Stimulated activated CD4-positive, alpha-beta T cell treated with anti-CD3 and anti-CD28 coated beads, Interleukin-4, amount 100 ng/mL, for 4 hours (primary cell): ENCODE measurements around the gene CYP39A1.

ENCODE experiments used
- DNase-seq, 2 experiments: peaks; one replicate each; pipeline ENCODE4 v3.0.0-alpha.2; 2020

CYP39A1 gene

GRCh38 chr6:46652603-46653438 lies at the start of gene CYP39A1, which contains the start of gene SLC25A27:
Gene CYP39A1, minus strand, starts transcription at chr6:46652818. Its CDS starts 236 bp downstream, at chr6:46652582.
Gene SLC25A27, plus strand, starts transcription at chr6:46652975. Its CDS starts 218 bp downstream, at chr6:46653193.
- DNase-seq = peak; percentile 76 to 82

- no peak for DNase-seq
Measured at GRCh38 chr6:46699970-46700369, 47.4 kb upstream of the CYP39A1 start.

GRCh38 chr6:46690911-46691451 lies 38.4 kb upstream of the CYP39A1 start:
- DNase-seq = no peak

- no peak for DNase-seq
Measured at GRCh38 chr6:46690141-46690755, 37.6 kb upstream of the CYP39A1 start.

GRCh38 chr6:46689657-46690056 lies 37.0 kb upstream of the CYP39A1 start:
- no peak for DNase-seq

- DNase-seq = no peak
Measured at GRCh38 chr6:46688966-46689335, 36.3 kb upstream of the CYP39A1 start.

GRCh38 chr6:46688117-46688965 lies 35.7 kb upstream of the CYP39A1 start:
- no peak for DNase-seq

GRCh38 chr6:46687619-46688097 lies 35.0 kb upstream of the CYP39A1 start, which contains the start of gene TDRD6:
Gene TDRD6, plus strand, starts transcription at chr6:46687885. Its CDS starts 244 bp downstream, at chr6:46688129.
- DNase-seq = no peak

- DNase-seq = no peak
Measured at GRCh38 chr6:46684771-46685170, 32.2 kb upstream of the CYP39A1 start.

GRCh38 chr6:46677314-46677654 lies 24.7 kb upstream of the CYP39A1 start:
- no peak for DNase-seq

GRCh38 chr6:46676604-46677313 lies 24.1 kb upstream of the CYP39A1 start:
- DNase-seq = no peak

GRCh38 chr6:46674410-46674809 lies 21.8 kb upstream of the CYP39A1 start:
- DNase-seq = no peak

GRCh38 chr6:46667377-46667776 lies 14.8 kb upstream of the CYP39A1 start:
- DNase-seq = no peak

GRCh38 chr6:46661483-46661882 lies 8.9 kb upstream of the CYP39A1 start:
- DNase-seq = no peak

GRCh38 chr6:46657642-46658041 lies 5.0 kb upstream of the CYP39A1 start:
- DNase-seq = no peak

GRCh38 chr6:46655803-46656202 lies 3.2 kb upstream of the CYP39A1 start:
- DNase-seq = no peak

GRCh38 chr6:46653439-46654195 lies 999 bp upstream of the CYP39A1 start:
- DNase-seq = no peak

- DNase-seq = no peak
Measured at GRCh38 chr6:46652232-46652602, 401 bp downstream of the CYP39A1 start.

- no peak for DNase-seq
Measured at GRCh38 chr6:46651816-46652215, 802 bp downstream of the CYP39A1 start.

- DNase-seq = no peak
Measured at GRCh38 chr6:46651006-46651405, 1.6 kb downstream of the CYP39A1 start.

- DNase-seq = no peak
Measured at GRCh38 chr6:46648869-46649492, 3.6 kb downstream of the CYP39A1 start.
